HUES6 (cell line): ENCODE results near the gene TMCO4.

Experiments
- H3K27ac ChIP-seq: 2 replicates; pipeline ENCODE4 v1.7.0; 2013; ENCODE audit warnings: low read depth, mild to moderate bottlenecking, low read length, inconsistent platforms
- H3K27me3 ChIP-seq: 2 replicates; pipeline ENCODE4 v1.6.1; 2013; ENCODE audit warnings: low read length; ENCODE audit not compliant: control insufficient read depth, insufficient read depth
- H3K36me3 ChIP-seq: 2 replicates; pipeline ENCODE4 v1.6.1; 2013; ENCODE audit warnings: low read length; ENCODE audit not compliant: control insufficient read depth, insufficient read depth
- H3K4me1 ChIP-seq: 2 replicates; pipeline ENCODE4 v1.6.1; 2013; ENCODE audit warnings: low read length; ENCODE audit not compliant: control insufficient read depth, insufficient read depth
- H3K4me3 ChIP-seq: 2 replicates; pipeline ENCODE4 v1.5.1; 2013; ENCODE audit warnings: low read depth, low read length
- H3K9ac ChIP-seq: one replicate; pipeline ENCODE4 v1.6.1; 2013; ENCODE audit warnings: mild to moderate bottlenecking, low read length
- H3K9me3 ChIP-seq: 2 replicates; pipeline ENCODE4 v1.6.1; 2013; ENCODE audit warnings: low read depth, low read length; ENCODE audit not compliant: control insufficient read depth, insufficient read depth

The TMCO4 gene

DNA sequence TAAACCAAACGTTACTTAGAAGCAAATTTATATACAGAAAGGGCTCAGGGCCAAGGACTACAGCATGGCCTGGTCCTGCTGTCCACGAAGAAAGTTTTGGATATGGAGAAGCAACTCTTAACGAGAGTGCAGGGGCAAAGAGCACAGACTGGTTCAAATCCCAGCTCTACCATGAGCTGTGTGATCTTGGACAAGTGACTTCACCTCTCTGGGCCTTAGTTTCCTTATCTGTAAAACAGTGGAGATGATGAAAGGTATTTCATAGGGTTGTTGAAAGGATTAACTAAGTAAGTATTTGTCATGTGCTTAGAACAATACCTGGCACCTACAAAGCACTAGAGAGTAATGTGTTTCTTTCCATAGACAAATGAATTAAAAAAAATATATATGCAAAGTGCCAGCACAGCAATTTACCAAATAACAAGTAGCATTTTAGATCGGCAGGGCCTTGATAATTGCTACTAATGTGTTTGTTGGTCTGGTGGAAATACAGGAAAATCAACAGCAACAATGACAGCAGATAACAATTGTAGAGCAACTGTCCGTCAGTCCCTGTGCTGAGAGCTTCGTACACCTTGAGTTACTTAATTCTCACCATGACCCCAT, 25.4 kb downstream of the TMCO4 start:
- no peak overlapping the region for H3K9ac ChIP-seq
- H3K27ac ChIP-seq, result no peak overlapping the region
- peaks cover 7% of the 10 kb centered on the region; the same call in 1 of the 2 replicates for H3K4me1 ChIP-seq
- no peak overlapping the region for H3K4me3 ChIP-seq
- H3K9me3 ChIP-seq, result no peaks in the 10 kb centered on the region
- H3K36me3 ChIP-seq, result no peaks in the 10 kb centered on the region
- H3K27me3 ChIP-seq, result peaks cover 17% of the 10 kb centered on the region

DNA sequence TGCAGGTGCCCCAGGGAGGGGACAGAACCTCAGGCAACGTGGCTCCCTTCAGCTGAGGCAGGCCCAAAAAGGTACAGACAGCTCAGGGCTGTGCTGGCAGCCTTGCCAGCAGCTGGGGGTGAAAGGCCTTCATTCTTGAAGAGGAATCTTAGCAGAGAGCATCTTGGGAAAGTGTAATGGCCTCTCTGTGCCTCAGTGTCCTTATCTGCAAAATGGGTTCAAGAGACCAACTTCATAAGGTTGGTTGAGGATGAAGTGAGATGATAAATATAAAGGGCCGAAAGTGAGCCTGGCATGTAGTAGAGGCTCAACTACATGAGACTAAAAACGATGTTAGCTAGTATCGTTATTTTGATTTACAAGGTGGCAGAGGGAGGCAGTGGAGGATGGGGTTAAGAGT, 26.2 kb downstream of the TMCO4 start:
- Histone ChIP-seq H3K27me3 (peaks cover 10% of the 10 kb centered on the region), H3K9me3 (no peaks in the 10 kb centered on the region), H3K4me1 (peaks cover 15% of the 10 kb centered on the region), H3K9ac (no peak overlapping the region), H3K36me3 (no peaks in the 10 kb centered on the region), H3K4me3 (no peak overlapping the region), H3K27ac (no peak overlapping the region)

DNA sequence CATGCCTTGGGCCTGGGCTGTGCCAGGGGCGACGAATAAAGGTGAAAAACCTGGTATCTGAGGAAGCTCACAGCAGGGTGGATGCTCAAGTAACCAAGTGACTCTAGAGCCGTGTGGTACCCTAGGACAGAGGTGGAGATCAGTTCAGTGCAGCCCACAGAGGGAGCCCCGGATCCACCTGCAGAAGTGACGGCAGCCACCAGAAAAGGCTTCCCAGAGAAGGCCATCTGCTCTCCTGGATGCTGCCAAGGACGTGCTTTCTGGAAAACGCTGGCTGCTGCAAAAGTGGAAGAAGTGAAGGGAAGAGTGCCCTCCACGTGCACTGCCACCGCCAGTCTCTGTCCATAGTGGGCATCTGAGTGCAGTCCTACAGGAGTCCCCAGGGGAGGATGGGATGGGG, 27.7 kb downstream of the TMCO4 start:
- Histone ChIP-seq H3K4me1 (peaks cover 20% of the 10 kb centered on the region), H3K4me3 (no peak overlapping the region), H3K9me3 (no peaks in the 10 kb centered on the region), H3K27ac (no peak overlapping the region), H3K36me3 (no peaks in the 10 kb centered on the region), H3K9ac (no peak overlapping the region), H3K27me3 (0 out of 2 replicates have a peak, but pooled peaks cover 2% of the 10 kb centered on the region)

DNA sequence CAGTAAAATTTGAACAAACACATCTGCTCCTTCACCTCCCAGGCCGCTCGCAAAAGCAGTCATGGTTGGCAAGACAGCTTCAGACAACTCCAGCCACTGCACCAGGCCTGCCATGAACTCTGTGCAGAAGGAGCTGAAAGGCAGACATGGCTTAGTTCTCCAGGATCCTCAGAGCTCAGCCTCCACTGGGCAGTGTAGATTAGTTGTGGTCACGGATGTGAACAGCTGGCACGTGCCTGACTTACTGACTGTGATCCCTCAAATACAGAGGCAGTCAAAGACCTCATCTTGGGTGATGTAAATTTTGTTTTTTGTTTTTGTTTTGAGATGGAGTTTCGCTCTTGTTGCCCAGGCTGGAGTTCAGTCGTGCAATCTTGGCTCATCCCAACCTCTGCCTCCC, 28.4 kb downstream of the TMCO4 start:
- Histone ChIP-seq H3K27ac (no peak overlapping the region), H3K36me3 (no peaks in the 10 kb centered on the region), H3K4me3 (no peak overlapping the region), H3K9ac (no peak overlapping the region), H3K9me3 (no peaks in the 10 kb centered on the region), H3K4me1 (peaks cover 20% of the 10 kb centered on the region), H3K27me3 (0 out of 2 replicates have a peak, but pooled peaks cover 2% of the 10 kb centered on the region)

DNA sequence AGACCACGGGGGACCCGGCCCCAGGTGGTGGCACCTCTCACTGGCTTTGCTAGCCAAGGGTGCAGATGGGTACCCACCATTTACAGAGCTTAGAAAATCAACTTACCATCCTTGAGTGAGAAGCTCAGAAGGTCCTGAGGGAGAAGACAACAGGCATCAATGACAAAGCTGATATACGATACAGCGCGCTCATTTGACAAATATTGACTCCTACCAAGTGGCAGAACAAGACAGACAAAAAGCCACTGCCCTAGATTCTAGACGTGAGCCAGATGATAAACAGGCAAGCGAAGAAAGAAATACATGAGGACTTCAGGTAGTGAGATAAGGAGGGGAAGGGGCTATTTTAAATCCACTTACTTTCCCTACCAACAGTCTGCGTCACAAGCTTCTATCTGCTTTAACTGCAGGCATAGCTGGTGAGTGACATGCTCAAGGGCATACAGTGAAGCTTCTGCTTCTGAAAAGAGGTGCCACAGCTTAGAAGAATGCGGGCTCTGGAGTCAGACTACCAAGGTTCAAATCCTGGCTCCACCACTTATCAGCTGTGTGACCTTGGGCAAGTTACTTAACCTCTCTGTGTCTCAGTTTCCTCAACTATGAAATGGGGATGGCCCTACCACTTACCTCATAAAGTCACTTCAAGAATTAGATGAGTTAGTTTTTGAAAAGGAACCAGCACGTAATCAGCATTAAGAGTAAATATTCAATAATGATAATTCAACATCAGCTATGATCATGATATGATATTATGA, 29.1 kb downstream of the TMCO4 start:
- no peaks in the 10 kb centered on the region for H3K36me3 ChIP-seq
- H3K9me3 ChIP-seq, result no peaks in the 10 kb centered on the region
- H3K4me3 ChIP-seq, result no peak overlapping the region
- no peaks in the 10 kb centered on the region for H3K27me3 ChIP-seq
- no peak overlapping the region for H3K9ac ChIP-seq
- H3K4me1 ChIP-seq, result peaks cover 24% of the 10 kb centered on the region
- no peak overlapping the region for H3K27ac ChIP-seq

- Histone ChIP-seq H3K36me3 (no peaks in the 10 kb centered on the region), H3K9ac (no peak overlapping the region), H3K9me3 (no peaks in the 10 kb centered on the region), H3K4me1 (peaks cover 34% of the 10 kb centered on the region), H3K4me3 (no peak overlapping the region), H3K27ac (no peak overlapping the region), H3K27me3 (no peaks in the 10 kb centered on the region)
Measured at GRCh38 chr1:19769211-19769932, 30.3 kb downstream of the TMCO4 start.

GRCh38 chr1:19768353-19769210, 31.1 kb downstream of the TMCO4 start:
- no peak overlapping the region for H3K9ac ChIP-seq
- H3K4me1 ChIP-seq, result peaks cover 34% of the 10 kb centered on the region

GRCh38 chr1:19765623-19766022, 34.1 kb downstream of the TMCO4 start:
- no peak overlapping the region for H3K4me3 ChIP-seq
- peak overlapping the region; percentile 30; the same call in 1 of the 2 replicates for H3K27ac ChIP-seq
- H3K27me3 ChIP-seq, result no peaks in the 10 kb centered on the region
- no peaks in the 10 kb centered on the region for H3K9me3 ChIP-seq
- H3K36me3 ChIP-seq, result no peaks in the 10 kb centered on the region
- peak overlapping the region; percentile 33 for H3K9ac ChIP-seq
- peaks cover 37% of the 10 kb centered on the region for H3K4me1 ChIP-seq

More at GRCh38 chr1:19768353-19769210, 31.1 kb downstream of the TMCO4 start:
- H3K27me3 ChIP-seq, result no peaks in the 10 kb centered on the region
- no peaks in the 10 kb centered on the region for H3K9me3 ChIP-seq
- no peak overlapping the region for H3K4me3 ChIP-seq
- H3K27ac ChIP-seq, result no peak overlapping the region
- no peaks in the 10 kb centered on the region for H3K36me3 ChIP-seq

DNA sequence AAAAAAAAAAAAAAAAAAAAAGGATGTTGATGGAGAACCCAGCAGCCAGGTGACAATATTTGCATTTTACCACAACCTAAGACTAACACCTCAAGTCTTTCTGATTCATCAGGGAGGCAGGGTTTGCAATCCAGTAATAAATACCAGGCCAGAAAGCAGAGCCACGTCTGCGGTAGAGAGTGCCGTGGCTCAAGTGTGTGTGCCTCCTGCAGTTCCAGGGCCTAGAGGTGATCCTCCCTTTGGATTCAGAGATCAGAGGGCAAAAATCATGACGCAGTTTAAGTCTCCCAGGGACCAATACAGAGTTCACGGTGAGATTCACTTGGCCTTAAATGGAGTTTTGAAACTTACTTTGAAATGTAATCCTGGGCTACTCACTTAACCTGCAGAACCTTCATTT, 34.9 kb downstream of the TMCO4 start:
- Histone ChIP-seq H3K4me3 (no peak overlapping the region), H3K27ac (peak overlapping the region; percentile 30; the same call in 1 of the 2 replicates), H3K27me3 (no peaks in the 10 kb centered on the region)

DNA sequence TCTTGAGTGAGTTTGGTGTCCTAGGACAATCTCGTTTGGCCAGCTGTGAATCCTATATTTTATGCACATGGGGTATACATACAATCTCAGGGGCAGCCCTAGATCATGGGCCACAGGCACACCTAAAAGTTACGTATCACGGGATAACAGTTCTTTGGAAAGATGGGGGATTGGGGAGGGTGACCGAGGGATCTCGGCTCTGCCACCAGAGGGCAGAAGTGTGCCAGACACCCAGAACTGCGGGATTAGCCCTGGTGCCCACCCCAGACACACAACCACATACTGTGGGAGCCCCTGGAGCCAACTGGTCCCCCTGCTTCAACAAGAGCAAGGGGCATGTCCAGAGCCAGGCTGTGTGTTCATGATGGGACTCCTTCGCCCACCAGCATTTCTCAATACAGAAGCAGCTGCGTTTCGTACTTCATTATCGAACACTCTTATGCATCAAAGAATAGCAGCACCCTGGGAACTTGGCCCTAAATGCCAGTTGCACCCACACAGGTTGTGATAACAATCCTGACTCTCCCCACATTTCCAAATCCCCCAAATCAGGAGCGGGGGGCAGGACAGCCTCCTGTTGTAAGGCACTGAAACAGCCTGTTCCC, 37.4 kb downstream of the TMCO4 start:
- H3K36me3 ChIP-seq, result no peaks in the 10 kb centered on the region
- H3K9ac ChIP-seq, result no peak overlapping the region
- no peaks in the 10 kb centered on the region for H3K27me3 ChIP-seq
- peaks cover 17% of the 10 kb centered on the region for H3K4me1 ChIP-seq
- H3K9me3 ChIP-seq, result no peaks in the 10 kb centered on the region
- no peak overlapping the region for H3K27ac ChIP-seq
- no peak overlapping the region for H3K4me3 ChIP-seq

More for the DNA sequence above, 34.9 kb downstream of the TMCO4 start:
- no peaks in the 10 kb centered on the region for H3K36me3 ChIP-seq
- peaks cover 36% of the 10 kb centered on the region for H3K4me1 ChIP-seq
- no peak overlapping the region for H3K9ac ChIP-seq
- H3K9me3 ChIP-seq, result no peaks in the 10 kb centered on the region
